Upper lobe of left lung (tissue), 6 donors: Measurements from ENCODE around the gene TANGO2. TPM values are rescaled to one million over a fixed set of nuclear protein-coding genes. Genes with fewer than 3 reads are reported as not detected.

Source experiments
- ATAC-seq, 2 donors: fragments of 200-7000 bp; cut with Tn5 transposase; one replicate each; pipeline ENCODE4 v1.9.1; 2022; ENCODE audit warnings: mild to moderate bottlenecking in 2 of 2, moderate library complexity in 2 of 2; ENCODE audit not compliant: low FRiP score in 2 of 2
- DNase-seq, 2 donors: peaks; one replicate each; pipeline ENCODE4 v3.0.0-alpha.2; 2019 to 2020
- H3K27ac ChIP-seq, 4 donors: fragments of 200-600 bp; sonication (generic); one replicate each; pipeline ENCODE4 v1.5.1; 2016 to 2019
- H3K27me3 ChIP-seq, 4 donors: fragments of 200-600 bp; sonication (generic); one replicate each; pipeline ENCODE4 v1.5.1; 2017 to 2019
- H3K36me3 ChIP-seq, 4 donors: fragments of 200-600 bp; sonication (generic); one replicate each; pipeline ENCODE4 v1.5.1; 2016 to 2019
- H3K4me1 ChIP-seq, 4 donors: fragments of 200-600 bp; sonication (generic); one replicate each; pipeline ENCODE4 v1.5.1; 2018 to 2019
- H3K4me3 ChIP-seq, 4 donors: fragments of 200-600 bp; sonication (generic); one replicate each; pipeline ENCODE4 v1.5.1; 2017 to 2019; ENCODE audit warnings: mild to moderate bottlenecking in 2 of 4, moderate library complexity in 1 of 4
- H3K9me3 ChIP-seq, 4 donors: fragments of 200-600 bp; sonication (generic); one replicate each; pipeline ENCODE4 v1.5.1; 2018 to 2019
- CTCF ChIP-seq, 6 experiments: fragments of 450-650 bp in 4 of 6; fragments of 200-600 bp in 2 of 6; sonication (generic) in 2 of 6; IDR thresholded peaks; one replicate each; pipeline ENCODE4 v1.5.1; 2016 to 2019; ENCODE audit warnings: antibody characterized with exemption in 6 of 6
- EP300 ChIP-seq, 4 donors: sonication (generic); formaldehyde crosslinking; IDR thresholded peaks; one replicate each; pipeline ENCODE4 v1.5.1; 2017; ENCODE audit warnings: antibody characterized with exemption in 4 of 4, control low read depth in 2 of 4
- POLR2A ChIP-seq, 4 donors: fragments of 450-650 bp; IDR thresholded peaks; one replicate each; pipeline ENCODE4 v1.5.1; 2016 to 2017; ENCODE audit warnings: antibody characterized with exemption in 4 of 4, mild to moderate bottlenecking in 2 of 4
- POLR2AphosphoS5 ChIP-seq, 2 donors: sonication (generic); formaldehyde crosslinking; IDR thresholded peaks; one replicate each; pipeline ENCODE4 v1.5.1; 2017; ENCODE audit warnings: antibody characterized with exemption in 2 of 2
- WGBS, 2 donors: methylation state at CpG; one replicate each; pipeline ENCODE4 v1.1.5; 2017 to 2018; 5-methylcytosine and 5-hydroxymethylcytosine counted together
- total RNA-seq, 6 donors: library from RNA; depleted of rRNA in 4 of 6; stranded (reverse); fragments of >200 nt in 4 of 6; gene quantifications; one replicate each; pipeline versions ENCODE4 v1.1.0 to v1.2.1, GENCODE V29; 2016 to 2021
- donor health status: DM: no; HTN: no; CAD: no; lungs with moderate emphysema.
- donor health status: DM: no; HTN: yes; CAD: no; lungs with severe emphysema.

The TANGO2 gene
- total RNA-seq, 6 donors from 2014 or later, result 33.9 to 94.3 (median 55.0) TPM

- Histone ChIP-seq H3K9me3 (no peaks in the 10 kb centered on the region), H3K36me3 (peaks cover 0 to 21% (median 13%) of the 10 kb centered on the region in 4 donors), H3K27me3 (no peaks in the 10 kb centered on the region), H3K4me1 (peaks cover 16 to 35% (median 18%) of the 10 kb centered on the region in 4 donors), H3K4me3 (no peak overlapping the region), H3K27ac (no peak overlapping the region)
- ATAC-seq, result peak in 1 of 2 donors; percentile 7
- no peak for DNase-seq
- 75 to 94% methylated on average over 9 to 15 of the region's 16 CpGs for WGBS, 2 donors
- TF ChIP-seq EP300 (IDR thresholded peaks at IDR 0.05) (no peak), POLR2A (IDR thresholded peaks at IDR 0.05) (no peak), POLR2AphosphoS5 (IDR thresholded peaks at IDR 0.05) (no peak), CTCF (IDR thresholded peaks at IDR 0.05) (no peak)
Observed at GRCh38 chr22:20031732-20032406, 11.0 kb downstream of the TANGO2 start.

- TF ChIP-seq EP300 (IDR thresholded peaks at IDR 0.05) (no peak), POLR2A (IDR thresholded peaks at IDR 0.05) (no peak), POLR2AphosphoS5 (IDR thresholded peaks at IDR 0.05) (no peak), CTCF (IDR thresholded peaks at IDR 0.05) (no peak)
- ATAC-seq (peak in 1 of 2 donors; percentile 11), DNase-seq (no peak)
- Histone ChIP-seq H3K36me3 (peaks cover 0 to 27% (median 19%) of the 10 kb centered on the region in 4 donors), H3K27ac (no peak overlapping the region), H3K4me1 (peaks cover 16 to 35% (median 18%) of the 10 kb centered on the region in 4 donors), H3K27me3 (no peaks in the 10 kb centered on the region), H3K4me3 (no peak overlapping the region), H3K9me3 (no peaks in the 10 kb centered on the region)
- 90% methylated on average over 7 of the region's 7 CpGs; no CpG with 5 or more reads in 1 of the 2 donors for WGBS, 2 donors
Observed at GRCh38 chr22:20032407-20032991, 11.6 kb downstream of the TANGO2 start.

GRCh38 chr22:20033045-20033706 is 12.3 kb downstream of the TANGO2 start:
- DNase-seq (no peak), ATAC-seq (no peak)
- H3K36me3 ChIP-seq, result peaks cover 0 to 34% (median 23%) of the 10 kb centered on the region in 4 donors
- peaks cover 16 to 35% (median 18%) of the 10 kb centered on the region in 4 donors for H3K4me1 ChIP-seq
- H3K9me3 ChIP-seq, result no peaks in the 10 kb centered on the region
- 68 to 75% methylated on average over 8 to 14 of the region's 14 CpGs for WGBS, 2 donors
- no peaks in the 10 kb centered on the region for H3K27me3 ChIP-seq
- no peak for TF ChIP-seq POLR2AphosphoS5 (IDR thresholded peaks at IDR 0.05)
- TF ChIP-seq POLR2A (IDR thresholded peaks at IDR 0.05), result no peak
- no peak for TF ChIP-seq CTCF (IDR thresholded peaks at IDR 0.05)
- no peak for TF ChIP-seq EP300 (IDR thresholded peaks at IDR 0.05)
- H3K4me3 ChIP-seq, result no peak overlapping the region
- no peak overlapping the region for H3K27ac ChIP-seq

GRCh38 chr22:20034143-20034542 is 13.2 kb downstream of the TANGO2 start:
- H3K9me3 ChIP-seq, result no peaks in the 10 kb centered on the region
- peaks cover 0 to 43% (median 26%) of the 10 kb centered on the region in 4 donors for H3K36me3 ChIP-seq
- no peak overlapping the region for H3K27ac ChIP-seq
- DNase-seq (no peak), ATAC-seq (no peak)
- H3K27me3 ChIP-seq, result no peaks in the 10 kb centered on the region
- peaks cover 10 to 31% (median 18%) of the 10 kb centered on the region in 4 donors for H3K4me1 ChIP-seq
- 84 to 98% methylated on average over 5 of the region's 5 CpGs for WGBS, 2 donors
- TF ChIP-seq EP300 (IDR thresholded peaks at IDR 0.05), result no peak
- TF ChIP-seq CTCF (IDR thresholded peaks at IDR 0.05), result no peak
- TF ChIP-seq POLR2AphosphoS5 (IDR thresholded peaks at IDR 0.05), result no peak
- no peak for TF ChIP-seq POLR2A (IDR thresholded peaks at IDR 0.05)
- H3K4me3 ChIP-seq, result no peak overlapping the region
